Activated naive CD8-positive, alpha-beta T cell treated with anti-CD3 and anti-CD28 coated beads, Interleukin-2, amount 10 ng/mL, durations not matched to agents 7 days and 5 days (primary cell): ENCODE results near the gene CNTNAP5. TPM values are rescaled to one million over a fixed set of nuclear protein-coding genes. Genes with fewer than 3 reads are reported as not detected.

Source experiments
- ATAC-seq: fragments of 150-1000 bp; cut with Tn5 transposase; one replicate; pipeline ENCODE4 v1.10.0; 2021; ENCODE audit warnings: low read depth, moderate library complexity
- POLR2A ChIA-PET: fragments of 350-600 bp; sonication (Branson Sonifier 250); formaldehyde crosslinking; loops from one replicate; lab custom pipeline; 2021; ENCODE audit warnings: antibody characterized with exemption; lab: Charles Lee
- DNase-seq: peaks from one replicate; pipeline ENCODE4 v3.0.0; 2021
- H3K27ac Mint-ChIP-seq: one replicate; pipeline ENCODE4 v1.8.0; 2022; ENCODE audit warnings: mild to moderate bottlenecking, mixed read lengths
- H3K27me3 Mint-ChIP-seq: one replicate; pipeline ENCODE4 v1.8.0; 2022; ENCODE audit warnings: mild to moderate bottlenecking, moderate library complexity, mixed read lengths
- H3K36me3 Mint-ChIP-seq: one replicate; pipeline ENCODE4 v1.8.0; 2021; ENCODE audit warnings: mild to moderate bottlenecking, mixed read lengths
- H3K4me1 Mint-ChIP-seq: one replicate; pipeline ENCODE4 v1.8.0; 2021; ENCODE audit warnings: mixed read lengths
- H3K4me3 Mint-ChIP-seq: one replicate; pipeline ENCODE4 v1.8.0; 2022; ENCODE audit warnings: mild to moderate bottlenecking, moderate library complexity, mixed read lengths
- H3K9me3 Mint-ChIP-seq: one replicate; pipeline ENCODE4 v1.8.0; 2021; ENCODE audit warnings: mixed read lengths
- total RNA-seq, 2 experiments: library from RNA; stranded (reverse); gene quantifications; one replicate each; pipeline ENCODE4 v1.2.3, GENCODE V29; 2021

The CNTNAP5 gene
- total RNA-seq, 2 experiments from 2014 or later: not detected

- Mint-ChIP-seq H3K27me3 (no peaks in the 10 kb centered on the region), H3K4me3 (no peak overlapping the region), H3K27ac (no peak overlapping the region), H3K4me1 (no peaks in the 10 kb centered on the region), H3K36me3 (no peaks in the 10 kb centered on the region), H3K9me3 (no peaks in the 10 kb centered on the region)
- ATAC-seq (no peak), DNase-seq (no peak)
- POLR2A ChIA-PET: no interaction called here
Observed at GRCh38 chr2:124201713-124202112, 176.6 kb downstream of the CNTNAP5 start.

- DNase-seq (no peak), ATAC-seq (no peak)
- Mint-ChIP-seq H3K4me1 (no peaks in the 10 kb centered on the region), H3K4me3 (no peak overlapping the region), H3K9me3 (no peaks in the 10 kb centered on the region), H3K27me3 (no peaks in the 10 kb centered on the region), H3K27ac (no peak overlapping the region), H3K36me3 (no peaks in the 10 kb centered on the region)
- POLR2A ChIA-PET: no interaction called here
Observed at GRCh38 chr2:124209441-124209840, 184.4 kb downstream of the CNTNAP5 start.

GRCh38 chr2:124211461-124211860 is 186.4 kb downstream of the CNTNAP5 start:
- POLR2A ChIA-PET: no interaction called here

GRCh38 chr2:124213977-124214587 is 189.0 kb downstream of the CNTNAP5 start:
- H3K4me1 Mint-ChIP-seq: no peaks in the 10 kb centered on the region
- ATAC-seq (no peak), DNase-seq (no peak)
- no peak overlapping the region for H3K4me3 Mint-ChIP-seq
- H3K27ac Mint-ChIP-seq: no peak overlapping the region
- H3K27me3 Mint-ChIP-seq: no peaks in the 10 kb centered on the region
- POLR2A ChIA-PET: no interaction called here
- peaks cover 2% of the 10 kb centered on the region for H3K9me3 Mint-ChIP-seq
- H3K36me3 Mint-ChIP-seq: no peaks in the 10 kb centered on the region

More at GRCh38 chr2:124211461-124211860, 186.4 kb downstream of the CNTNAP5 start:
- Mint-ChIP-seq H3K4me1 (no peaks in the 10 kb centered on the region), H3K27me3 (no peaks in the 10 kb centered on the region), H3K4me3 (no peak overlapping the region), H3K27ac (no peak overlapping the region), H3K9me3 (peaks cover 2% of the 10 kb centered on the region), H3K36me3 (no peaks in the 10 kb centered on the region)
- DNase-seq (no peak), ATAC-seq (no peak)

GRCh38 chr2:124246170-124246569 is 221.1 kb downstream of the CNTNAP5 start:
- Mint-ChIP-seq H3K4me1 (no peaks in the 10 kb centered on the region), H3K9me3 (no peaks in the 10 kb centered on the region), H3K36me3 (no peaks in the 10 kb centered on the region), H3K4me3 (no peak overlapping the region), H3K27ac (no peak overlapping the region), H3K27me3 (no peaks in the 10 kb centered on the region)
- POLR2A ChIA-PET: no interaction called here
- ATAC-seq: no peak
- no peak for DNase-seq

GRCh38 chr2:124248386-124248785 is 223.3 kb downstream of the CNTNAP5 start:
- Mint-ChIP-seq H3K27ac (no peak overlapping the region), H3K9me3 (no peaks in the 10 kb centered on the region), H3K4me1 (no peaks in the 10 kb centered on the region), H3K4me3 (no peak overlapping the region), H3K27me3 (no peaks in the 10 kb centered on the region), H3K36me3 (no peaks in the 10 kb centered on the region)
- no peak for ATAC-seq
- POLR2A ChIA-PET: no interaction called here
- no peak for DNase-seq

- ATAC-seq: no peak
Observed at GRCh38 chr2:124250433-124250832, 225.3 kb downstream of the CNTNAP5 start.

GRCh38 chr2:124254621-124255020 is 229.5 kb downstream of the CNTNAP5 start:
- ATAC-seq: no peak
- Mint-ChIP-seq H3K36me3 (no peaks in the 10 kb centered on the region), H3K4me3 (no peak overlapping the region), H3K9me3 (no peaks in the 10 kb centered on the region), H3K27ac (no peak overlapping the region), H3K27me3 (no peaks in the 10 kb centered on the region), H3K4me1 (no peaks in the 10 kb centered on the region)
- DNase-seq: no peak
- POLR2A ChIA-PET: no interaction called here

More at GRCh38 chr2:124250433-124250832, 225.3 kb downstream of the CNTNAP5 start:
- no peaks in the 10 kb centered on the region for H3K4me1 Mint-ChIP-seq
- no peak overlapping the region for H3K4me3 Mint-ChIP-seq
- H3K27ac Mint-ChIP-seq: no peak overlapping the region
- no peaks in the 10 kb centered on the region for H3K27me3 Mint-ChIP-seq
- H3K36me3 Mint-ChIP-seq: no peaks in the 10 kb centered on the region
- POLR2A ChIA-PET: no interaction called here
- H3K9me3 Mint-ChIP-seq: no peaks in the 10 kb centered on the region
- DNase-seq: no peak

GRCh38 chr2:124257120-124257519 is 232.0 kb downstream of the CNTNAP5 start:
- DNase-seq (no peak), ATAC-seq (no peak)
- Mint-ChIP-seq H3K27ac (no peak overlapping the region), H3K4me3 (no peak overlapping the region), H3K4me1 (no peaks in the 10 kb centered on the region), H3K27me3 (no peaks in the 10 kb centered on the region), H3K36me3 (no peaks in the 10 kb centered on the region), H3K9me3 (no peaks in the 10 kb centered on the region)
- POLR2A ChIA-PET: no interaction called here

GRCh38 chr2:124258140-124258880 is 233.2 kb downstream of the CNTNAP5 start:
- no peaks in the 10 kb centered on the region for H3K4me1 Mint-ChIP-seq
- no peaks in the 10 kb centered on the region for H3K27me3 Mint-ChIP-seq
- no peaks in the 10 kb centered on the region for H3K9me3 Mint-ChIP-seq
- DNase-seq (no peak), ATAC-seq (no peak)
- H3K27ac Mint-ChIP-seq: no peak overlapping the region
- no peak overlapping the region for H3K4me3 Mint-ChIP-seq
- H3K36me3 Mint-ChIP-seq: no peaks in the 10 kb centered on the region
- POLR2A ChIA-PET: no interaction called here

- no peaks in the 10 kb centered on the region for H3K36me3 Mint-ChIP-seq
- H3K27ac Mint-ChIP-seq: no peak overlapping the region
- POLR2A ChIA-PET: no interaction called here
- H3K9me3 Mint-ChIP-seq: peaks cover 3% of the 10 kb centered on the region
- DNase-seq: no peak
- H3K4me3 Mint-ChIP-seq: no peak overlapping the region
- no peak for ATAC-seq
- no peaks in the 10 kb centered on the region for H3K4me1 Mint-ChIP-seq
- no peaks in the 10 kb centered on the region for H3K27me3 Mint-ChIP-seq
Observed at GRCh38 chr2:124261456-124261855, 236.4 kb downstream of the CNTNAP5 start.

- ATAC-seq (no peak), DNase-seq (no peak)
- no peaks in the 10 kb centered on the region for H3K4me1 Mint-ChIP-seq
- H3K4me3 Mint-ChIP-seq: no peak overlapping the region
- POLR2A ChIA-PET: no interaction called here
- no peaks in the 10 kb centered on the region for H3K27me3 Mint-ChIP-seq
- H3K9me3 Mint-ChIP-seq: peaks cover 3% of the 10 kb centered on the region
- H3K36me3 Mint-ChIP-seq: no peaks in the 10 kb centered on the region
- no peak overlapping the region for H3K27ac Mint-ChIP-seq
Observed at GRCh38 chr2:124264551-124265091, 239.5 kb downstream of the CNTNAP5 start.

- ATAC-seq (no peak), DNase-seq (no peak)
- no peaks in the 10 kb centered on the region for H3K36me3 Mint-ChIP-seq
- H3K9me3 Mint-ChIP-seq: peaks cover 3% of the 10 kb centered on the region
- no peak overlapping the region for H3K27ac Mint-ChIP-seq
- H3K27me3 Mint-ChIP-seq: no peaks in the 10 kb centered on the region
- POLR2A ChIA-PET: no interaction called here
- H3K4me1 Mint-ChIP-seq: no peaks in the 10 kb centered on the region
- no peak overlapping the region for H3K4me3 Mint-ChIP-seq
Observed at GRCh38 chr2:124267794-124268193, 242.7 kb downstream of the CNTNAP5 start.

- H3K36me3 Mint-ChIP-seq: no peaks in the 10 kb centered on the region
- peaks cover 3% of the 10 kb centered on the region for H3K9me3 Mint-ChIP-seq
- no peak for ATAC-seq
- POLR2A ChIA-PET: no interaction called here
- no peak overlapping the region for H3K27ac Mint-ChIP-seq
- no peaks in the 10 kb centered on the region for H3K4me1 Mint-ChIP-seq
- no peak for DNase-seq
- H3K27me3 Mint-ChIP-seq: no peaks in the 10 kb centered on the region
- H3K4me3 Mint-ChIP-seq: no peak overlapping the region
Observed at GRCh38 chr2:124269348-124269747, 244.3 kb downstream of the CNTNAP5 start.
